KBM-7 (cell line): Measurements from ENCODE around the gene ELP6.
"Not testable (repeated sequence)": the region's sequence is repeated elsewhere in the genome, so short reads cannot be mapped to it uniquely, and the experiment has no call there.

Experiments used
- DNase-seq: peaks from one replicate; pipeline ENCODE4 v3.0.0-alpha.2; 2015
- in situ Hi-C: fragments of 300-500 bp; cut with MboI; formaldehyde crosslinking; loops from 2 replicates; pipeline ENCODE4 v1.14.3; 2020; ENCODE audit warnings: low sequenced_read_pairs, low pct_unique_long_range_greater_than_20kb, mixed read lengths

The ELP6 gene

DNA sequence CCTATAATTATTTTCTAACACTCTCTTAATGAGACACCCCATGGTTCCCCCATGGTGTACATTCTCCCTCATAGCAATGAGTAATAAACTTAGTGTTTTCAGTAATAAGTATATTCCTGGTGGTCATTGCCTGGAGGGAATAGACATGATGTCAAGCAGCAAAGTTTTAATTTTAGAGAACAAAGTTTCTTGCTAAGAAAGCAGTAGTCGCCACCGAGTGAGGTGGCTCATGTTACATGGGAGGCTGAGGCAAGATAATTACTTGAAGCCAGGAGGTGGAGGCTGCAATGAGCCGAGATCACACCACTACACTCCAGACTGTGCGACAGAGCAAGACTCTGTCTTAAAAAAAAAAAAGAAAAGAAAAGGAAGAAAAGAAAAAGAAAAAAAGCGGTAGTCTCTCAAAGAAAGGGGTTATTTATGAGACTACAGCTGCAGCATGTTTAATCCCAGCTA is 2.4 kb upstream of the ELP6 start:
- in situ Hi-C loops = no loop called here
- DNase-seq = peak; percentile 44

DNA sequence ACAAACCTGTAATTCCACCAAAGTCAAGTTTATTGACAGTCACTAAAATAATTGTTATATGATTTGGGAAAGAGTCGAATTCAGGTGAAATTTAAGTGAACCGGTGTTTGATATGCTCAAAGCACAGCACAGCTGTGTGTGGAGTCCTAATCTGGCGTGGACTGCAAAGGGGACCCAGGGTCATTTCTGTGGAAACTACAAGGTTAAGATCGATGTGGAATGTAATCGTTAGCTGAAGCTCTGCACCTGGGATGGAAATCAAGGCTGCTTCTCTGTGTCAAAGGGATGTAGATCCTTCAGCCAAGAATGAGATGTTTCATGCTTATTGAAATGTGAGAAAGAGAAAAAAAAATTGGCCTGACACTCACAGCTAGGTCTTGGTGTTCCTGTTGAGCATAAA is 1.6 kb upstream of the ELP6 start:
- no peak for DNase-seq
- in situ Hi-C loops = no loop called here

DNA sequence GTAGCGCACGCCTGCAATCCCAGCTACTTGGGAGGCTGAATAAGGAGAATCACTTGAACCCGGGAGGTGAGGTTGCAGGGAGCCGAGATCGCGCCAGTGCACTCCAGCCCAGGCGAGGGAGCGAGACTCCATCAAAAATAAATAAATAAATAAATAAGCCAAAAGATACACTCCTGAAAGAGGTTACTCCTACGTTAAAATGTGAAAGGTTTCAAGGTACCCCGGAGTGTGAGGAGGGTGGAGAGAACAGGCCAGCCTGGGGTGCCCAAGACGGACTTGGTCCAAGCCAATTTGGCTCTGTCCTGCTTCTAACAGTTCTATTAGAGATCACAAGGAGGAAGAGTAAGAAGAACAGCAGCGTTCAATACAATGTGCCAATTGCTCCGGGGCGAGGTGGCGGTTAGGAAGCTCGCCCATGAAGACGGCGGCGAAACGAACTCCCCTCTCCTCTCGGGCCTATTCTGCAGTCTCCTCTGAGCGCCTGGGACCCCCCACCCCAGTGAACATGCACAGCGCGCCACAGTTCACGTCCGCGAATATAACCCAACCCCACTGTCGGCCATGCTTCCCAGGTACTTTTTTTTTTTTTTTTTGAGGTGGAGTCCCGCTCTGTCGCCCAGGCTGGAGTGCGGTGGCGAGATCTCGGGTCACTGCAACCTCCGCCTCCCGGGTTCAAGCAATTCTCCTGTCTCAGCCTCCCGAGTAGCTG is 942 bp downstream of the ELP6 start:
- in situ Hi-C loops = no loop called here
- peak; percentile 43 for DNase-seq

DNA sequence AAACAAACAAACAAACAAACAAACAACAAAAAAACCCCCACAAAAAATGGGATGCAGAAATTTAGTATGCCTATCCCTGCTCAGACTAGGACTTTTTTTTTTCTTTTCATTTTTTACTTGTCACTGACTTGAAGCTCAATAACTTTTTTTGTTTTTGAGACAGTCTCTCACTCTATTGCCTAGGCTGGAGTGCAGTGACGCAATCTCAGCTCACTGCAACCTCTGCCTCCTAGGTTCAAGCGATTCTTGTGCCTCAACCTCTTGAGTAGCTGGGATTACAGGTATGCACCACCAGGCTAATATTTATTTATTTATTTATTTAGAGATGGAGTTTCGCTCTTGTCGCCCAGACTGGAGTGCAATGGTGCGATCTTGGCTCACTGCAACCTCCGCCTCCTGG is 8.2 kb downstream of the ELP6 start:
- DNase-seq, in situ Hi-C loops: not testable (repeated sequence)

DNA sequence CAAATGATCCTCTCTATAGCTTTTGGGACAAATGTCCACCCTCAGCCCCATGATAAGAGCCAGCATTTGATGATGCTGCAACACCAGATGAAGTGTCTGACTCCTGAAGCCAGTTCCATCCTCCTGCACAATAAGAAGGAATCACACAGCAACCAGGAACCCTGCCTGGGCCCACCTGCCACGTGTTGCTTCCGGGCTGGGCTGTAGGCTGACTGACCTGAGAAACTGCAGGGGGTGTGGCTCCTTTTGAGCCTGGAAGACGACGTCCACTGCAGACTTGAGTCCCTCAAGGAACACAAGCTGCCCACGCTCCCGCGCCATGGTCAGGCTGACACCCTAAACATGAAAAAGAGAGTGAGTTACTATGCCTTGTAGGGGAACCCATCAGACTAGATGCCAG is 9.4 kb downstream of the ELP6 start:
- no peak for DNase-seq
- in situ Hi-C loops = no loop called here

DNA sequence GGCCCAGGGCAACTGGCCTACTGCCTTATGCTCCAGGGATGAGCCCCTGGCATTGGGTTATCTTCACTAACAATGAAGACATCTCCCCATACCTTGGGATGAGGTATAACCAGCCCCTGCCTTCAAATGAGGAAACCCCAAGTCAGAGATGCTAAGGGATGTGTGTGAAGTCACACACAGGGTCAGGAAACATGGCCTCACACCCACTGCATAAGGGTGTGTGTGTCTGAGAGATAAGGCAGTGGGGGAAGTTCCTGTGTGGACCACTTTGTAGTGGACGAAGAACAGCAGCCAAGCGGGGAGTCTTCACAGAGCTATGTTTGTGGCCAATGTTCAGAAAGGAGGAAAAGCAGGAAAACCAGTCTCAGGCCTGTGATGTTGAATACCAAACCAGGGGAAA is 10.5 kb downstream of the ELP6 start:
- DNase-seq = no peak
- in situ Hi-C loops = no loop called here

DNA sequence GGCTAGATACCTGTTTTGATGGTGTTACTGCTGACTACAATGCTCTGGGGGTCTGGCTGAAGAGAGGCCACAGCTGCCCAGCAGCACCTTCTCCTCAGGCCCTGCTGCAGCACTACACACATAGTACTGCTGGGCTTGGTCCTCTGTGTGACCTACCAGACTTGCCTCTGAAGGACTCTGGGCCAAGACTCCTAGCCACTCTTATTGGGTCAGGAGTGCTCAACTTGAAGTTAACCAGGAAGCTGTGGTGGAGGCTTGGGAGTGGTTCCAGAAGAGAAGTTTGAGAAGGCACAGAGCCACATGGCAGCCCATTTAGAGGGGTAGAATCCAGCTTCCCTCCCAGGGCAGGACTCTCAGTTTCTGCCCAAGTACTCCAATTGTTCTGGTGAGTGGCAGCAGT is 16.6 kb downstream of the ELP6 start:
- in situ Hi-C loops = no loop called here
- no peak for DNase-seq

DNA sequence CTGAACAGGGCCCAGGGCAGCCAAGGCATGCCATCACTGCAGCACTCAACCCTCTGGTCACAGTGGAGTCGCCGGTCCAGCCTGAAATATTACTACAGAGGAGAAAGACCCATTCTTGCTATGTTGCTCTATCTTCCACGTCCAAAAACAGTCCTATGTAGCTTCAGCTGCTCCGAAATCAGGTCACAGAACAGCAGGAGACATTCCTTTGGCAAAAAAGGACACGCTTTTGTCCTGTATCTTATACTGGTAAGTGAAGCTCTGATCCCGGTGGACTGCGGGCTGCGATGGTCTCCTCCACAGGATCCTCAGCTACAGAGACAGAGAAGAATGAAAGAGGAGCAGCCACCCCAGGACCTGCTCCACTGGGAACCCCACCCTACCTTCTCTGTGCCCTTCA is 17.6 kb downstream of the ELP6 start:
- DNase-seq = no peak
- in situ Hi-C loops = no loop called here

DNA sequence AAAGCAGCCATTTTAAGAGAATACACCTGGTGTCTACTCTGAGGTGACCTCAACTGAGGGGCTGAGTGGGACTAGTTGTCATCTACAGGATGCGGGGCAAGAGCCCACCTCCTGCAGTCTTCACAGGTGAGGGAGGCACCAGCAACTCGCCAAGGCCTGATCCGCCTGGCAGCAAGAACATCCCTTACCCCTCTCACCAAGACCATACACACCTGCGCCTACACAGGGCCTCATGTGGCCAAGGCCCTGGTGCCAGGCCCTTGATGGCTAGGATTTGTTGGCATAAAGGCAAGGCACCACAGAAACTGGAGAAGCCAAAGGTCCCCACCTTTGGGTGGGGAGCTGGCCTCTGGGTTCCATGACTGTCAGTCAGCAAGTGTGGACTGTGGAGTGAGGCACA is 18.4 kb downstream of the ELP6 start:
- no peak for DNase-seq
- in situ Hi-C loops = no loop called here

DNA sequence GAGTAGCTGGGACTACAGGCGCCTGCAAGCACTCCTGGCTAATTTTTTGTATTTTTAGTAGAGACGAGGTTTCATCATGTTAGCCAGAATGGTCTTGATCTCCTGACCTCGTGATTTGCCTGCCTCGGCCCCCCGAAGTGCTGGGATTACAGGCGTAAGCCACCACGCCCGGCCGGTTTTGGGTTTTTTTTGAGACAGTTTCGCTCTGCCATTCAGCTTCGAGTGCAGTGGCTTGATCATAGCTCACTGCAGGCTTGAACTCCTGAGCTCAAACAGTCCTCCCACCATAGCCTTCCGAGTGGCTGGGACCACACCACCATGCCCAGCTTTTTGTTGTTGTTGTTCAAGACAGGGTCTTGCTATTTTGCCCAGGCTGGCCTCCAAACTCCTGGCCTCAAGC is 21.7 kb downstream of the ELP6 start:
- DNase-seq = no peak
- in situ Hi-C loops = no loop called here

DNA sequence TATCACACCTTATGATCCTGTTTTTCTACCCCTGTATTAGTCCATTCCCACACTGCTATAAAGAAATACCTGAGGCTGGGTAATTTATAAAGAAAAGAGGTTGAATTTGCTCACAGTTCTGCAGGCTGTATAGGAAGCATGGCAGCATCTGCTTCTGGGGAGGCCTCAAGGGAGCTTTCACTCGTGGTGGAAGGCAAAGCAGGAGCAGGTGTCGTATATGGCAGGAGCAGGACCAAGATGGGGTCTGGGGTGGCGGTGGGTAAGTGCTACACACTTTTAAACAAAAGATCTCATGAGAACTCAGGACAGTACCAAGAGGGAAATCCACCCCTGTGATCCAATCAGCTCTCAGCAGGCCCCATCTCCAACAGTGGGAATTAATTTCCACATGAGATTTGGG is 22.3 kb downstream of the ELP6 start:
- in situ Hi-C loops = no loop called here
- DNase-seq = no peak

DNA sequence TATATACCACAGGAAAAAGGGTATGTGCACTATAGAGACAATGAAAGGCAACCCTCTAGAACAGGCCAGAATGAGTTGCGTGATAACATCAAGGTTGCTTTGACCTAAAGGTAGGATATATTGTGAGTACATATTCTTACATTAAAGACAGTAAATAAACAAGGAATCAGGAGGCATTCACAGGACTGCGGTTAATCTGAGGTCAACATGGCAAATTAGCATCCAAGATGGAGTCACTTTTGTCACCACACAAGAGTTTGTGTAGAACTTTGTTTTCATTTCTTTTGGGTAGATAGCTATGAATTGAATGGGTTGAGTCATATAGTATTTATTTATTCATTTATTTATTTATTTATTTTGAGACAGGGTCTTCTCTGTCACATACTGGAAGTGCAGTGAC is 26.2 kb downstream of the ELP6 start:
- in situ Hi-C loops = no loop called here
- no peak for DNase-seq

DNA sequence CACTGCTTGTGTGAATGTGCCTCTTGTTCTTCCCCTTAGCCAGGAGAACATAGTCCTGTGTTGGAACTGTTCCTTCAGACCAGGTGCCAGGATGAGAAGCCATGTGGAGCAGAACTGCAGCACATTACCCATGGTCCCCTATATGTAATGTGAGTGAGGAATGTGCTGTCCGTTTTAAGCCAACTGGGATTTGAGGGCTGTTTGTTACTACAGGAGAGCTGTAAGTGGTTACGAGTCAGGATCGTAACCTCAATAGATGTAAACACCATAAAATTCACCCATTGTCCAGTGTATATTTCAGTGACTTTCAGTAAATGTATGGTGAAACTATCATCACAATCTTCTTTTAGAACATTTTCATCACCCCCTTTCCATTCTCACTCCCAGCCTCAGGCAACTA is 27.7 kb downstream of the ELP6 start:
- in situ Hi-C loops = no loop called here
- no peak for DNase-seq

DNA sequence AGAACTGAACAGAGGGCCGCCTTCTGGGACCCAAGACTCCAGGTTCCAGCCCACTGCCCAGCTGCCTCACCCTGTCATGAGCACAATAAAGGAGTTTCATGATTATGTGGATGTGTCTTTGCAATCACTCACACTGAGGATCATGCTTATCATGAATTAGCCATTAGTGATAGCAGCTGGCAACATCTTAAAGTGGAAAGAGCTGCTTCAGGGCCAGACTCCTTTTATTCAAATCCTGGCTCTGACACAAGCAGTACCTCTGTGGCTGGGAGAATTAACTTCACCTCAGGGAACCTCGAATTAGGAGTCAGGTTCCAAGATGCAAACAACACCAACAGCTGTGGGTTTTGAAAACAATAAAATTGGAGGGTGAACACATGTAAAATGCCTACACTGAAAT is 31.1 kb downstream of the ELP6 start:
- in situ Hi-C loops = no loop called here
- no peak for DNase-seq

DNA sequence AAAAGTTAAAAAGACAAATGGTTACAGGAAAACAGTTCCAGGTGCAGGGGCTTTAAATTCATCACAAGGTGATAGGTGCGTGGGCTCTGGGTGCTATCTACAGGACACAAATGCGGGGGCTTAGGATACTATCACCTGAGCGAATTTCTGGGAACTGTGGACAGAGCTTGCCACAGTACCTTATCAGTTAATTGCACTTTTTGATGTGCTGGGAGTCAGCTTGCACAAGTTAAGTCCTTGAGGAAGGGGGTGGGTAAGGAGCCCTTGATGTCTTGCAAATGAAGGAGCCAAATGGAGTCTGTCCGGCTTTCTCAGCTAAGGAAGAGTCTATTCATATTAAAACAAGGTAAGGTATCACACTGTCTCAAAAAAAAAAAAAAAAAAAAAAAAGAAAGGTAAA is 31.7 kb downstream of the ELP6 start:
- in situ Hi-C loops, DNase-seq: not testable (repeated sequence)

DNA sequence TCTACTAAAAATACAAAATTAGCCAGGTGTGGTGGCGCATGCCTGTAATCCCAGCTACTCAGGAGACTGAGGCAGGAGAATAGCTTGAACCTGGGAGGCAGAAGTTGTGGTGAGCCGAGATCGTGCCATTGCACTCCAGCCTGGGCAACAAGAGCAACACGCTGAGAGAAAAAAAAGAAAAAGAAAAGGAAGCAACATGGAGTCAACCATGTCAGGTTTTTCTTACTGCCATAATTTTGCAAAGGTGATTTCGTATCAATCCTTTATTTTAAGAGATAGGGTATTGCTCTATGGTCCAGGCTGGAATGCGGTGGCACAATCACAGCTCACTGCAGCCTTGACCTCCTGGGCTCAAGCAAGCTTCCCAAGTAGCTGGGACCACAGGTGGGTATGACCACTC is 33.2 kb downstream of the ELP6 start:
- in situ Hi-C loops, DNase-seq: not testable (repeated sequence)

DNA sequence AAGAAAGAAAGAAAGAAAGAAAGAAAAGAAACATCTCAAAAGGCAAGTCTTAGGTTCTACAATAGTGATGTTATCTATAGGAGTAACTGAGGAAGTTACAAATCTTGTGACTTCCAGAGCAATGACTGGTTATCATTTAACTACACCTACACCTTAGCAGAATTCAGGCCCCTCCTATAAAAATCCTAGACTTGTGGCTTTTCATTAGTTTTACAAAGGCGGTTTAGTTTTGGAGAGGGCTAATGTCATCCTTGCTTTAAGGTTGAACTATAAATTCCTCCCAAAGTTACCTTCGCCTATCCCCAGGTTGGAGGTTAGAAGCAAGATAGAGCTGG is 33.7 kb downstream of the ELP6 start:
- DNase-seq = no peak
- in situ Hi-C loops = no loop called here

DNA sequence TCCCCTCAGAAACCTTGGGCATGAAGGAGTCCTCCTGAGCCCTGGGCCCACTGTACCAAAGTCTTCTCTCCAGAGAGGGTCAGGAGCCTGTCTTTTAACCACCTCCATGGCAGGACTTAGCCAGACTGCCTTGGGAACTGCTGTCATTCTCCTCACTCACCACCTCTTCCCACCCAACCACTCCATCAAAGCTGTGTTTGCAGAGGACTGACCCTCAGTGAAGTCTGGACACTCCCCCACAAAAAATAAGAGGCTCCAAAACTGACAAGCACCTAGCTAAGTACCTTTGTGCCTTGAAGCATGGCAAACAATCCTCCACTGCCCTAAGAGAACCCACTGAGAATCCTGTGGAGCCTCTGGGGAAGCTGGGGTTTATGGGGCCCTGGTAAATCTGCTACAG is 35.5 kb downstream of the ELP6 start:
- in situ Hi-C loops = no loop called here
- no peak for DNase-seq

DNA sequence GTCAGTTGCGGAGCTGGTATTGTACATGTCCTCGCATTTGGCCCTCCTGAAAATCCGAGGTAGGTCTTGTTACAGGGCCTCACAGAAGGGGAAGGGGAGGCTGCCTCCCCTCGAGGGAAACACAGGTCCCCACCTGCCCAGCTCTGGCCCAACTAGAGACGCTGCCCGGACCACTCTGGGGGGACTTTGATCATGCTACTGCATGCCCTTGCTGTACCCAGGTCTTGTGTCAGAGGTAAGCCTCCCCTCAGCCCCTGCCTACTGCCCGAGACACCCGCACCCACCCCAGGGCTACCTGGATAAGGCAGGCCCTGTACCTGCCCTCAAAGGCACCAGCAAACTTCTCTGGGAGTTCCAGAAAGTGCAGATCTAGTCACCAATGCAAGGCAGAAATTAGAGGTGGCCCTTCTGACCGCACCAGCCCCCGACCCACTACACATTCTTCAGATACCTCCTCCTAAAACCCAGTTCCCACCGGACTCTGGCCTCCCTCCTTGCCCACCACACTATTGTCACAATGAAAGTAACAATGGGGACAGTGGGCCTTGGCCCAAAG is 36.8 kb downstream of the ELP6 start:
- in situ Hi-C loops = no loop called here
- no peak for DNase-seq

DNA sequence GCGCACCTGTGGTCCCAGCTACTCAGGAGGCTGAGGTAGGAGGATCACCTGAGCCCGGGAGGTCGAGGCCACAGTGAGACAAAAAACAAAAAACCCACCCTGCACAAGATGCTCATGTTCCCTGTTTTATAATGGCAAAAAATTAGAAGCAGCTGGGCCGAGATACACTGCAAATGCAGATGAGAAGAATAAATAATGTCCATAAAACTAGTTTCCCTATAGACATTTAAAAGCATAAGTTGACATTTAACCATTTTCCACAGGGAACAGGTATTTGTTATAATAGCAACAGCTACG is 37.2 kb downstream of the ELP6 start:
- in situ Hi-C loops = no loop called here

DNA sequence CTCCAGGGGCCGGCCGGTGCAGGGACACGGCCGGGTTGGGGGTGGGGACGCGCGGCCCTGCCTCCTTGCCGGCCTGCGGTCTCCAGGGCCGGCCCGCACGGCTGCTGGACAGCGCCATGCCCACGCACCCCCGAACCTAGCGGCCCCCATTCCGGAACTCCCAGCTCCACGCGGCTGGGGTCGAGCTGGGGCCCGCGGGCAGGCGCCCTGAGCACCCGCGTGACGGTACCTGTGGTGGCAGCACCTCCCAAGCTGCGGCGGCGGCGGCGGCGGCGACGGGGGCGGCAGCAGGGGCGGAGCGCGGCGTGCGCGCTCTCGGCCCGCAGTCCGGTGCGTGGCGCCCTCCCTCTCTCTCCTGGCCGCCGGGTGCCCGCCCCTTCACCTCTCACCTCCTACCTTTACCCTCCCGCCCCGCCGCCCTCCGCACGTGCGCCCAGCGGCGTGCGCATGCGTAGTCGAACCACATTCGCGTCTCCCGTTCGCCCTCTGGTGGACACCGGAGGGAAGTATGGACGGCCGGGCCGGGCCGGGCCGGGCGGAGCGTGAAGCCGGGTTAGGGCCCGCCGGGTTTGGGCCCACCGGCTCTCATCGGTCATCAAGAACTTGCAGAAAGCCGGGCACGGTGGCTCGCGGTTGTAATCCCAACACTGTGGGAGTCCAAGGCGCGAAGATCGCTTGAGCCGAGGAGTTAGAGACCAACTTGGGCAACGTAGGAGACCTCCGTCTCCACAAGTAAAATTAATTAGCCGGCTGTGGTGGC is 37.8 kb downstream of the ELP6 start, which contains the start of gene SCAP:
Gene SCAP, minus strand, starts transcription at position 372 of the 760 bp plus-strand sequence. CDS start 32,948 bp downstream, outside the sequence.
- in situ Hi-C loops = no loop called here
- DNase-seq = peak; percentile 93

More for the DNA sequence above, 37.2 kb downstream of the ELP6 start:
- DNase-seq = no peak
